A549 (cell line): ENCODE measurements around the gene ELP5. TPM values are rescaled to one million over a fixed set of nuclear protein-coding genes. Genes with fewer than 3 reads are reported as not detected.
A peak's percentile ranks its signal among the peaks of the same experiment; 100 is the strongest.

Source experiments
- ATAC-seq, 2 experiments: fragments of 200-7000 bp in 1 of 2; fragments of >200 bp in 1 of 2; cut with Nextera tagmentation in 1 of 2; cut with Tn5 transposase in 1 of 2; 3 replicates each; pipeline versions ENCODE4 v1.8.0 to v1.9.1; 2018 to 2020; ENCODE audit warnings: mild to moderate bottlenecking in 1 of 2, moderate library complexity in 1 of 2
- CTCF ChIA-PET: fragments of 300-600 bp; sonication (Branson Sonifier 250); formaldehyde crosslinking; extraction: SDS; loops from one replicate; lab custom pipeline; 2021; ENCODE audit warnings: antibody characterized with exemption, inconsistent platforms; lab: Yijun Ruan, JAX
- POLR2A ChIA-PET: fragments of 350-600 bp; formaldehyde crosslinking; extraction: SDS; loops from one replicate; lab custom pipeline; 2021; ENCODE audit warnings: antibody characterized with exemption, inconsistent platforms; lab: Yijun Ruan, JAX
- DNase-seq, 2 experiments: peaks; one replicate each; pipeline versions ENCODE4 v3.0.0 to v3.0.0-alpha.2; 2011 to 2016; ENCODE audit warnings: low read depth in 1 of 2, low spot score in 1 of 2
- FAIRE-seq: peaks from 2 replicates; lab custom pipeline; 2011; peaks lifted over from hg19 to GRCh38; lab: Jason Lieb, UNC
- H3K27ac ChIP-seq, 2 experiments: fragments of >200 bp; sonication (Bioruptor Twin); formaldehyde crosslinking; 3 replicates each; pipeline ENCODE4 v1.5.1; 2016 to 2017
- H3K4me1 ChIP-seq: fragments of >200 bp; sonication (Bioruptor Twin); formaldehyde crosslinking; 3 replicates; pipeline ENCODE4 v1.6.1; 2016
- H3K4me2 ChIP-seq: fragments of >200 bp; sonication (Bioruptor Twin); formaldehyde crosslinking; 3 replicates; pipeline ENCODE4 v1.6.1; 2016
- H3K4me3 ChIP-seq: fragments of >200 bp; sonication (Bioruptor Twin); formaldehyde crosslinking; 3 replicates; pipeline ENCODE4 v1.5.1; 2016
- H3K9me3 ChIP-seq: fragments of >200 bp; sonication (Bioruptor Twin); formaldehyde crosslinking; 3 replicates; pipeline ENCODE4 v1.6.1; 2016
- CBX8 ChIP-seq: fragments of 200-600 bp; sonication (generic); IDR thresholded peaks from 2 replicates; pipeline ENCODE4 v1.6.1; 2016
- CEBPB ChIP-seq, 2 experiments: fragments of >200 bp in 1 of 2; sonication (Bioruptor Twin) in 1 of 2; formaldehyde crosslinking in 1 of 2; IDR thresholded peaks; 2 replicates each; pipeline ENCODE4 v1.6.1; 2012 to 2016
- CHD2 ChIP-seq: fragments of 150-350 bp; IDR thresholded peaks from 2 replicates; pipeline ENCODE4 v1.6.1; 2014; ENCODE audit warnings: low read length; ENCODE audit not compliant: partially characterized antibody
- FOSL2 ChIP-seq, 2 experiments: fragments of 450-650 bp in 1 of 2; fragments of >200 bp in 1 of 2; sonication (Bioruptor Twin) in 1 of 2; formaldehyde crosslinking; IDR thresholded peaks; 2 replicates each; pipeline versions ENCODE4 v1.5.0 to v1.6.1; 2016 to 2020; ENCODE audit warnings: mild to moderate bottlenecking in 1 of 2, moderate library complexity in 1 of 2
- HOXB13 ChIP-seq: fragments of 250-450 bp; sonication (Bioruptor Pico); IDR thresholded peaks from 2 replicates; pipeline ENCODE4 v1.5.0; 2020; ENCODE audit warnings: low read depth, mild to moderate bottlenecking, moderate library complexity
- HOXB5 ChIP-seq: fragments of 250-450 bp; sonication (Bioruptor Pico); IDR thresholded peaks from 2 replicates; pipeline ENCODE4 v1.5.0; 2020; ENCODE audit warnings: mild to moderate bottlenecking, moderate library complexity
- MAFK ChIP-seq: fragments of 450-650 bp; IDR thresholded peaks from 2 replicates; pipeline ENCODE4 v1.6.1; 2014; ENCODE audit not compliant: partially characterized antibody
- MYC ChIP-seq: IDR thresholded peaks from 2 replicates; pipeline ENCODE4 v1.6.1; 2012; ENCODE audit warnings: mild to moderate bottlenecking, inconsistent platforms, low read length, improper control_type of control experiment, borderline replicate concordance
- NPAS2 ChIP-seq: fragments of 250-450 bp; sonication (Bioruptor Pico); IDR thresholded peaks from 2 replicates; pipeline ENCODE4 v1.8.0; 2022; ENCODE audit warnings: mild to moderate bottlenecking, moderate library complexity, borderline replicate concordance
- POLR2AphosphoS2 ChIP-seq: conservative IDR thresholded peaks from 2 replicates; pipeline ENCODE4 v1.6.1; 2012; ENCODE audit warnings: low read length, improper control_type of control experiment, inconsistent platforms
- RAD21 ChIP-seq, 2 experiments: fragments of >200 bp in 1 of 2; sonication (Bioruptor Twin) in 1 of 2; formaldehyde crosslinking in 1 of 2; IDR thresholded peaks in 1 of 2; conservative IDR thresholded peaks in 1 of 2; 2 replicates in 1 of 2; 3 replicates in 1 of 2; pipeline ENCODE4 v1.6.1; 2012 to 2018; ENCODE audit warnings: inconsistent platforms in 1 of 2
- SMC3 ChIP-seq: fragments of >200 bp; sonication (Bioruptor Twin); formaldehyde crosslinking; IDR thresholded peaks from 3 replicates; pipeline ENCODE4 v1.6.1; 2018; ENCODE audit warnings: inconsistent platforms
- SREBF2 ChIP-seq: fragments of 450-650 bp; IDR thresholded peaks from 2 replicates; pipeline ENCODE4 v1.6.1; 2014; ENCODE audit warnings: mild to moderate bottlenecking, moderate library complexity
- TFCP2L1 ChIP-seq: fragments of 250-450 bp; sonication (Bioruptor Pico); IDR thresholded peaks from 2 replicates; pipeline ENCODE4 v1.5.0; 2021; ENCODE audit warnings: mild to moderate bottlenecking
- TP53 ChIP-seq: fragments of 250-450 bp; sonication (Bioruptor Pico); IDR thresholded peaks from 2 replicates; pipeline ENCODE4 v1.5.0; 2021; ENCODE audit warnings: mild to moderate bottlenecking, moderate library complexity
- WGBS: methylation state at CpG from one replicate; pipeline ENCODE4 v1.1.6; 2017; ENCODE audit errors: missing lambda C conversion rate; 5-methylcytosine and 5-hydroxymethylcytosine counted together
- polyA plus RNA-seq, 4 experiments: library from polyadenylated mRNA; depleted of rRNA in 3 of 4; stranded (reverse); fragments of >200 nt; fragmentation: RNase III in 1 of 4; extraction: RNeasy Plus Mini Kit Qiagen cat#74134 plus additional on column Dnase treatment in 1 of 4; gene quantifications; 2 replicates in 3 of 4; 3 replicates in 1 of 4; pipeline ENCODE4 v1.2.3, GENCODE V29; 2011 to 2017
- TF ChIP-seq, protein P1 (sequence below): fragments of >200 bp; sonication (Bioruptor Twin); formaldehyde crosslinking; IDR thresholded peaks from 3 replicates; pipeline ENCODE4 v1.5.1; 2016
- TF ChIP-seq, protein P2 (sequence below): fragments of 450-650 bp; IDR thresholded peaks from 2 replicates; pipeline ENCODE4 v1.6.1; 2014; ENCODE audit warnings: antibody characterized with exemption

Gene ELP5
- polyA plus RNA-seq, 2 of the 4 experiments (the other 2 are of a cell fraction), result 92.1 to 133 TPM

DNA sequence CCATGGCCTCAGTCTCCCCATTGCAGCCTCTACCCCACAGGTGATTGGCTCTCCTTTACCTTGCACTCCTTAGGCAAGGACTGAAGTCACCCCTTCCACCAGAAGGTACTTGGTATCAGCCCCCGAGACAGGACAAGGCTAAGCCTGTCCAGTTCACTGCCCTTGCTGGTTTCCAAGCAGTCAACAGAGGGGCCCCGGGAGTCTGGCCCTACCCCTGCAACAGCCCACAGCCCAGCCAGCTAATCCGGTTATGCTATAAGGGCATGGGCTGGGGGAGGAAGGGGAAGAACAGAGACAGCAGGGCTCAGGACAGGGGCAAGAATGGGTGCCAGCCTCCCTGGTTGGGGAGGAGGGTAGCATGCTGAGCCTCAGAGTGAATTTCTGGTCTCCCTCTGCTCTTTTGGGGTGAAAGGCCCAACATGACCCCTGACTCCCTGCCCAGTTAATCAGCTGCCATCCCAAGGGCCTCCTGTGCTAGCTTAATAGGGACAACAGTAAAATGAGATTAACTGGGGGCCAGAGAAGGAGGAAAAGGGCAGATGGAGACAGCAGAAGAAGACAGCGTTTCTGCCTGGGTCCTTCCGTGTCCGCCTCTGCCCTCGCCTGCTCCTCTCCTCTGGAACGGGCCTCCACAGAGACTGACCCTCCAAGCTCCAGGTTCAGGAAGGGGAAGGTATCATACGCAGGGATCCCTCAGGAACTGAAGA, 43.1 kb upstream of the ELP5 start:
- FAIRE-seq (no peak), ATAC-seq (no peak), DNase-seq (no peak)
- no peak overlapping the region for H3K4me2 ChIP-seq
- 89% methylated on average over 9 of the region's 9 CpGs for WGBS
- TF ChIP-seq HOXB13 (CRISPR knock-in tag), result no peak
- no peak for TF ChIP-seq NPAS2 (CRISPR knock-in tag)
- TF ChIP-seq SREBF2, result no peak
- no peak for TF ChIP-seq CBX8
- TF ChIP-seq, protein P1, sequence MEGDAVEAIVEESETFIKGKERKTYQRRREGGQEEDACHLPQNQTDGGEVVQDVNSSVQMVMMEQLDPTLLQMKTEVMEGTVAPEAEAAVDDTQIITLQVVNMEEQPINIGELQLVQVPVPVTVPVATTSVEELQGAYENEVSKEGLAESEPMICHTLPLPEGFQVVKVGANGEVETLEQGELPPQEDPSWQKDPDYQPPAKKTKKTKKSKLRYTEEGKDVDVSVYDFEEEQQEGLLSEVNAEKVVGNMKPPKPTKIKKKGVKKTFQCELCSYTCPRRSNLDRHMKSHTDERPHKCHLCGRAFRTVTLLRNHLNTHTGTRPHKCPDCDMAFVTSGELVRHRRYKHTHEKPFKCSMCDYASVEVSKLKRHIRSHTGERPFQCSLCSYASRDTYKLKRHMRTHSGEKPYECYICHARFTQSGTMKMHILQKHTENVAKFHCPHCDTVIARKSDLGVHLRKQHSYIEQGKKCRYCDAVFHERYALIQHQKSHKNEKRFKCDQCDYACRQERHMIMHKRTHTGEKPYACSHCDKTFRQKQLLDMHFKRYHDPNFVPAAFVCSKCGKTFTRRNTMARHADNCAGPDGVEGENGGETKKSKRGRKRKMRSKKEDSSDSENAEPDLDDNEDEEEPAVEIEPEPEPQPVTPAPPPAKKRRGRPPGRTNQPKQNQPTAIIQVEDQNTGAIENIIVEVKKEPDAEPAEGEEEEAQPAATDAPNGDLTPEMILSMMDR, result no peak
- TF ChIP-seq MYC, result no peak
- peaks cover 16% of the 10 kb centered on the region for H3K4me1 ChIP-seq
- no peak overlapping the region for H3K4me3 ChIP-seq
- H3K27ac ChIP-seq, result no peak overlapping the region
- ChIA-PET POLR2A (no interaction called here), CTCF (interaction anchor here (0.8 to 5.3 kb wide), 9 partner anchors 9 to 570 kb away, joined by 3 to 20 read pairs (median 5); partner anchors contain the start of genes ACADVL and DLG4)
- H3K9me3 ChIP-seq, result no peaks in the 10 kb centered on the region

DNA sequence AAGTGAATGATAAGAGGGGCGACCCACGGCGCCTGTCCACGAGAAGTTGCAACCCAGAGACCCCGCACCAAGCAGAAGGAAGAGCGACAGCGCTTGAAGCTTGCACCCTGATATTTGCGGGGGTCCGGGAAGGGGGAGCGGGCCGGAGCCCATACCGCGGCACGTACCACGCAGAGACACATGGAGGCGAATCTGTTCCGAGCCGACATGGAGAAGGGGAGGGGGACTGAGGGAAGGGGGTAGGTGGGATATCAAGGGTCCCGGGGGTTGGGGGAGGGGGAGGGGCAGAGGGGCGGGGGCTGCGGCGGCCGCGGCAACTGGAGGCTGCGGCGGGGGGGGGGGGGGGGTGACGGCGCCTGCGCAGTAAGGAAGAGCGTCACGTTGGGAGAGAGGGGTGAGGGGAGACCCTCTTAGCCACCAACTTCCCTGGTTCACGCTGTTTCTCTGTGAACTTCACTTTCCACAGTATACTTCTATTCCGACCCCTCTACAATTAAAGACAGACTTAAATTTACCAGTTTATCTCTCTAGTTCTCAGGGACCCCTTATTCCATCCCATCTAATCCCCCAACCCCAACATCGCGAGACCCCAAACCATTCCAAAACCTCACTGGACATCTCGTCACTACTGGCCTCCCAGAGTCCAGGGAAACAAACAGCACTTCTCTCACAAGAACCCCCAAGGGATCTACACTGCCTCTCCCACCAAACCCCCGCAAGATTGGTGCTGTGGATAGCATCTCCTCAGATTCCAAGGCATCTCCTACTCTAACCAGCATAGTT, 40.3 kb upstream of the ELP5 start:
- 81% methylated on average over 28 of the region's 37 CpGs for WGBS
- H3K4me3 ChIP-seq, result no peak overlapping the region
- H3K4me1 ChIP-seq, result peaks cover 22% of the 10 kb centered on the region
- no peak for ATAC-seq
- ChIA-PET CTCF (no interaction called here), POLR2A (no interaction called here)
- H3K27ac ChIP-seq, result no peak overlapping the region
- TF ChIP-seq TP53 (CRISPR knock-in tag), result no peak
- no peak for DNase-seq
- FAIRE-seq, result no peak
- no peaks in the 10 kb centered on the region for H3K9me3 ChIP-seq
- H3K4me2 ChIP-seq, result no peak overlapping the region

DNA sequence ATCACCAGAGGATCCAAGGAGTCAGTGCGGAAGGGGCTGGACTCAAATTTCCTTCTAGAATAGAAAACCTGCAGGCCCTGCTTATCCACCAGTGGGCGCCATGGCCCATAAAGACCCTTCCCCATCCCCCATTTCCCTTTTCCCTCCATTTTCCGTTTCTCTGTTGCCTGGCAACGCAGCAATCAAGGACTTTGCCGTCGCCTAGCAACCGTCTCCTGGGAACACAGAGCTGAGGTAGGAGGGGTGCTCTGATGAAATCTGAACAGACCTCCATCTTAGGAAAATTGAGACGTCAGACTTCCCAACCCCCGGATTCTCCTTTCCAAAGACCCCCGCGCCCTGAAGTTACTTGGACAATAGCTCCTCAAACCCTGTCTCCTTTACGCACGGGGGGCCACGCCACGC, 38.1 kb upstream of the ELP5 start:
- DNase-seq, result peak; percentile 94 to 96
- WGBS, result 11% methylated on average over 15 of the region's 15 CpGs

More for the DNA sequence above, 38.1 kb upstream of the ELP5 start:
- POLR2A ChIA-PET, result interaction anchor here (0.9 kb wide), 1 partner anchor 43 kb away, joined by 3 read pairs; no protein-coding TSS in a partner anchor
- Histone ChIP-seq H3K4me3 (peak overlapping the region; percentile 47), H3K4me2 (peak overlapping the region; percentile 96), H3K9me3 (no peaks in the 10 kb centered on the region), H3K4me1 (peaks cover 37% of the 10 kb centered on the region), H3K27ac (peak overlapping the region; percentile 12 to 79; a peak in 4 of 6 replicates)
- CTCF ChIA-PET, result interaction anchor here (0.7 to 3.7 kb wide), 18 partner anchors 10 to 169 kb away, joined by 3 to 24 read pairs (median 4); partner anchors contain the start of genes DVL2, PHF23 and SLC16A11
- FAIRE-seq (peak; percentile 63), ATAC-seq (peak; percentile 11 to 16; a peak in 4 of 6 replicates)
- TF ChIP-seq SMC3 (peak; percentile 39), RAD21 (conservative IDR thresholded peaks at IDR 0.05 in 1 of 2, IDR thresholded peaks at IDR 0.05 in 1 of 2) (peak in 1 of 2 experiments; percentile 33; a peak in 1 of 5 replicates), TFCP2L1 (peak; percentile 72), MAFK (no peak), CHD2 (peak; percentile 62), POLR2AphosphoS2 (no peak), CEBPB (IDR thresholded peaks at IDR 0.05) (no peak), FOSL2 (IDR thresholded peaks at IDR 0.05) (no peak), FOSL2 (CRISPR knock-in tag; IDR thresholded peaks at IDR 0.05) (0 out of 2 replicates have a peak, but pooled peaks have one; percentile 4), HOXB5 (CRISPR knock-in tag) (no peak)
- TF ChIP-seq, protein P1, result peak; percentile 64
- TF ChIP-seq, protein P2, sequence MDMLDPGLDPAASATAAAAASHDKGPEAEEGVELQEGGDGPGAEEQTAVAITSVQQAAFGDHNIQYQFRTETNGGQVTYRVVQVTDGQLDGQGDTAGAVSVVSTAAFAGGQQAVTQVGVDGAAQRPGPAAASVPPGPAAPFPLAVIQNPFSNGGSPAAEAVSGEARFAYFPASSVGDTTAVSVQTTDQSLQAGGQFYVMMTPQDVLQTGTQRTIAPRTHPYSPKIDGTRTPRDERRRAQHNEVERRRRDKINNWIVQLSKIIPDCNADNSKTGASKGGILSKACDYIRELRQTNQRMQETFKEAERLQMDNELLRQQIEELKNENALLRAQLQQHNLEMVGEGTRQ, result no peak
